Duodenal mucosa (tissue), 2 donors: ENCODE results near the gene CIAO2B.

Source experiments
- H3K27ac ChIP-seq: one replicate; pipeline ENCODE4 v1.7.0; 2013; ENCODE audit warnings: low read depth, low read length
- H3K27me3 ChIP-seq, 2 donors: one replicate each; pipeline ENCODE4 v1.7.0; 2013; ENCODE audit warnings: low read length in 2 of 2, control low read depth in 1 of 2; ENCODE audit not compliant: insufficient read depth in 2 of 2, control insufficient read depth in 1 of 2
- H3K36me3 ChIP-seq, 2 donors: one replicate each; pipeline ENCODE4 v1.7.0; 2013; ENCODE audit warnings: low read length in 2 of 2, control low read depth in 1 of 2; ENCODE audit not compliant: insufficient read depth in 2 of 2, control insufficient read depth in 1 of 2
- H3K4me1 ChIP-seq, 2 donors: one replicate each; pipeline ENCODE4 v1.7.0; 2013; ENCODE audit warnings: low read length in 2 of 2, control low read depth in 1 of 2; ENCODE audit not compliant: insufficient read depth in 2 of 2, control insufficient read depth in 1 of 2
- H3K4me3 ChIP-seq, 2 donors: one replicate each; pipeline ENCODE4 v1.7.0; 2013; ENCODE audit warnings: low read length in 2 of 2, low read depth in 1 of 2
- H3K9ac ChIP-seq, 2 donors: one replicate each; pipeline ENCODE4 v1.7.0; 2013; ENCODE audit warnings: low read length in 2 of 2, low read depth in 1 of 2
- H3K9me3 ChIP-seq, 2 donors: one replicate each; pipeline ENCODE4 v1.7.0; 2013; ENCODE audit warnings: low read length in 2 of 2, control low read depth in 1 of 2; ENCODE audit not compliant: control insufficient read depth in 1 of 2

CIAO2B gene

DNA sequence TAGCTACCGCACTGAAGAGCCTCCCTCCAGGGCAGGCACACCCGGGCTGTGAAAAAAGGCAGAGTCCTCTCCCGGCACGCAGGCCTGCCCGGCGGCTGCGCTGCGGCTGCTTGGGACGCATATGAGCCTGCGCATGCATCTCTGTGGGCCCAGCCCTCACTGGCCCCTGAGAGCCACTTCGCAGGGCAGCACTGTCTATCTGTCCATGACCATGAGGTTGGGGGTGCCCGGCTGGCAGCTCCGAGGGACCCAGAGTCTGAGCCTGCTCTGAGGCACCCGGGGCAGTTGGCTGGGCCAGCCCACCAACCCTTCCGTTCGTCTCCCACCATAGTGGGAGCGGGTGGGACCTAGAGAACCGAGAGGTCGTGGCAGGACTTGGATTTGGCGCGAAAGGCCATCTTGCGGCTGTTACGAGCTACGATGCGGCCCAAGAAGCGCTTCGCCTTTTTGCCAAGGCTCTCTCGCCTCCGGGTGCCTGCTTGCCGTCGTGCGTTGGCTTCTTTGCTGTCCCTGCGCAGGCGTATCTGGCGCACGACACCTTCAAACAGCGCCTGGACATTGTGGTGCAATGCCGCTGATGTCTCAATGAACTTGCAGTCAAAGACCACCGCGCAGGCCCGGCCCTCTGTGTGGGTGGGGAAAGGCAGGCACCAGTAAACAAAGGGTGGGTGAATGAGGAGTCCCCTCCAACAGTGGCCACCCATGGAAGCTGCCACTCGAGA lies 12.3 kb downstream of the CIAO2B start:
- no peak overlapping the region for H3K9ac ChIP-seq

GRCh38 chr16:66920924-66921680 lies 13.1 kb downstream of the CIAO2B start:
- no peak overlapping the region for H3K4me3 ChIP-seq
- H3K4me1 ChIP-seq, result peaks cover 18 to 40% of the 10 kb centered on the region in 2 donors
- no peaks in the 10 kb centered on the region for H3K9me3 ChIP-seq
- H3K27me3 ChIP-seq, result peaks cover 4 to 5% of the 10 kb centered on the region in 2 donors
- no peaks in the 10 kb centered on the region for H3K36me3 ChIP-seq
- H3K27ac ChIP-seq, result no peak overlapping the region
- no peak overlapping the region for H3K9ac ChIP-seq

More for the DNA sequence above, 12.3 kb downstream of the CIAO2B start:
- Histone ChIP-seq H3K27me3 (peaks cover 4 to 5% of the 10 kb centered on the region in 2 donors), H3K27ac (no peak overlapping the region), H3K4me1 (peaks cover 18 to 40% of the 10 kb centered on the region in 2 donors), H3K4me3 (no peak overlapping the region), H3K36me3 (no peaks in the 10 kb centered on the region), H3K9me3 (no peaks in the 10 kb centered on the region)

- H3K9ac ChIP-seq, result no peak overlapping the region
- H3K4me3 ChIP-seq, result no peak overlapping the region
- no peak overlapping the region for H3K27ac ChIP-seq
- H3K27me3 ChIP-seq, result peaks cover 4 to 5% of the 10 kb centered on the region in 2 donors
- no peaks in the 10 kb centered on the region for H3K36me3 ChIP-seq
- H3K9me3 ChIP-seq, result no peaks in the 10 kb centered on the region
- H3K4me1 ChIP-seq, result peaks cover 18 to 35% of the 10 kb centered on the region in 2 donors
These were observed 14.0 kb downstream of the CIAO2B start for GRCh38 chr16:66920299-66920590.

- Histone ChIP-seq H3K9me3 (no peaks in the 10 kb centered on the region), H3K4me1 (peaks cover 18 to 33% of the 10 kb centered on the region in 2 donors), H3K27ac (peak overlapping the region; percentile 23), H3K36me3 (no peaks in the 10 kb centered on the region), H3K4me3 (no peak overlapping the region), H3K9ac (no peak overlapping the region), H3K27me3 (peaks cover 4 to 5% of the 10 kb centered on the region in 2 donors)
These were observed 14.5 kb downstream of the CIAO2B start for GRCh38 chr16:66919569-66920298.

DNA sequence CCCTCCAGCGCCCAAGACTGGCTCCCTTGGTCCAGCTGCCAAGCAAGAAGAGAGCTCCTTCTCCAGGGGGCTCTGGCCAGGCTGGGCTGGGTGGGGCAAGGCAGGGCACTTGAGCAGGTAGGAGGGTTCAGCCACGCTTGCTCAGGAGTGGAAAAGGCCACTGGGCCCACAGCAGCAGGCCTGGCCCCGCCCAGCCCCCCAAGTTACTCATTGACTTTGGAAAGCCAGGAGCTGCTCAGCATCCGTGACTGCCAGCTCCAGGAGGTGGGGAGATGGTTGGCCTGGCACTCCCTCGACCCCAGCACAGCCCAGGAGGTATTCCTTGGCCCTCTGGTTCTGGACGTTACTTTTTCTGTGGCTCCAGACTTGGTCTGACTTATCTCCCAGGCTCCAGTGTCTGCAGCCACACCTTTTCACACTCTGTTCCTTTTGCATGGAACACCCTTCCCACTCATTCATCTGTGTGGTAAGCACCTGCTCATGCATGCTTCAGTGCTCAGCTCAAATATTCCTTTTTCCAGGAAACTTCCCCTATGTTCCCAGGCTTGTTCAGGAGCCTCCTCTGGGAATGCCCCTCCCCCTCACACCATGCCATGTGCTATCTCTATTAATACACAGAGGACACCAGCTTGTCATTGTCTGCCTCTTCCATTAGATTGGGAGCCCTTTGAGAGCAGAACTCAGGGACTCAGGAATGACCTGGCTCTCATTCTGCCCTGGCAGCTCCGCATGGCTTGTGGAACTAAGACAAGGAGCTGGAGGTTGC lies 15.2 kb downstream of the CIAO2B start, which contains the start of gene CDH16:
Gene CDH16, minus strand, starts transcription at position 83 of the 766 bp plus-strand sequence. CDS start 820 bp downstream, outside the sequence.
- no peak within 1 kb of the TSS for H3K9ac ChIP-seq
- H3K4me3 ChIP-seq, result no peak within 1 kb of the TSS
- no peaks in the 10 kb centered on the region for H3K9me3 ChIP-seq
- H3K27ac ChIP-seq, result peak within 1 kb of the TSS; percentile 23
- no peaks in the 10 kb centered on the region for H3K36me3 ChIP-seq
- H3K4me1 ChIP-seq, result peaks cover 18 to 28% of the 10 kb centered on the region in 2 donors
- H3K27me3 ChIP-seq, result peaks cover under 1 to 2% of the 10 kb centered on the region in 2 donors

DNA sequence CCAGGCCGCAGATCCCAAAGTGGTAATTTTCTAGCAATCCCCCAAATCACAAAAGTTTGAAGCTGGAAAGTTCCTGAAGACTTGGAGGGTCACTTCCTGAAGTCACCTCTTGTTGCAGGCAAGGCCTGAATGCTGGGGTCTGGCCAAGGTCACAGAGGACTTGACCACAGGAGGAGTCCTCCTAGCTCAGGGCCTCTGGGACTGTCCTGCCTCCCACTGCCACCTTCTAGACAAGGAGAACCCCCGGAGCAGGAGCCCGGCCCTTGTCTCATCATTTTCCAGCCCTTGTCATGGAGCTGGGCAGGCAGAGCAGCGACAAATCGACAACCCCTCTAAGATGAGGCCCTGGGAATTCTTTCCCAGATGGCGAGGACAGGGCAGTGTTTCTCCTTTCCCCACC lies 15.8 kb downstream of the CIAO2B start:
- Histone ChIP-seq H3K4me1 (peaks cover 18 to 23% of the 10 kb centered on the region in 2 donors), H3K36me3 (no peaks in the 10 kb centered on the region), H3K4me3 (no peak overlapping the region), H3K27ac (peak overlapping the region; percentile 15), H3K9me3 (no peaks in the 10 kb centered on the region), H3K9ac (no peak overlapping the region), H3K27me3 (no peaks in the 10 kb centered on the region)

DNA sequence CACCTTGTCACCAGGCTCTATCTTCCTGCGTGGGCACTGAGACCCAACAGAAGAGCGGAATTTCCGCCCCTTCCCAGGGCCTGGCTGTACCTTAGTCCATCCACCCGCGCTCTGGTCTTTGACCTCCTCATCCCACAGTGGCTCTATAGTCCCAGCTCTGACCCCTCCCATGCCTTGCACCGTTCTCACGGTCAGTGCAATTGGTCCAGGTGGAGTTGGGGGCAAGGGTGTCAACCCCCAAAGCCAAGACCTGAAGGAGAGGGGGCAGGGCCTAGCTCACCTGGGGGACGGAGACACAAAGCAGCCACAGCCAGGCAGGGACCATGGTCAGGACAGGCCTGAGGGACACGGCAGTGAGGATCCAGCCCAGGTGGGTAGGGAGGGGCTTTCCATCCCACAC lies 16.5 kb downstream of the CIAO2B start:
- Histone ChIP-seq H3K36me3 (no peaks in the 10 kb centered on the region), H3K27ac (no peak overlapping the region), H3K4me1 (peaks cover 18 to 23% of the 10 kb centered on the region in 2 donors), H3K27me3 (no peaks in the 10 kb centered on the region), H3K9ac (no peak overlapping the region), H3K4me3 (no peak overlapping the region), H3K9me3 (no peaks in the 10 kb centered on the region)

DNA sequence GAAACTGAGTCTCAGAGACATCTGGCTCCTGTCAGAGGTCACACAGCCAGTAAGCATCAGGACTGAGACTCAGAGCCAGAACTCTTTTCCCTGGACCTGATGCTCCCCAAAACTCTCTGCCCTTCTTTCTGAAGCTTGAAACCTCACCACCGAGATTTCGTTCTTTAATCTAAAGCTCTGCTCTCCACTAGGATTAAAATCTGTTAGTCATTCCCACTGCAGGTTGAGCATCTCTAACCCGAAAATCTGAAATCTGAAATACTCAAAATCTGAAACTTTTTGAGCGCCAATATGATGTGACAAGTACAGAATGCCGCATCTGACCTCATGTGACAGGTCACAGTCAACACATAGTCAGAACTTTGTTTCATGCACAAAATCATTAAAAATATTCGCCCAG lies 17.7 kb downstream of the CIAO2B start:
- Histone ChIP-seq H3K36me3 (no peaks in the 10 kb centered on the region), H3K27ac (no peak overlapping the region), H3K9me3 (no peaks in the 10 kb centered on the region), H3K4me1 (peaks cover 18 to 23% of the 10 kb centered on the region in 2 donors), H3K9ac (no peak overlapping the region), H3K4me3 (no peak overlapping the region), H3K27me3 (no peaks in the 10 kb centered on the region)

DNA sequence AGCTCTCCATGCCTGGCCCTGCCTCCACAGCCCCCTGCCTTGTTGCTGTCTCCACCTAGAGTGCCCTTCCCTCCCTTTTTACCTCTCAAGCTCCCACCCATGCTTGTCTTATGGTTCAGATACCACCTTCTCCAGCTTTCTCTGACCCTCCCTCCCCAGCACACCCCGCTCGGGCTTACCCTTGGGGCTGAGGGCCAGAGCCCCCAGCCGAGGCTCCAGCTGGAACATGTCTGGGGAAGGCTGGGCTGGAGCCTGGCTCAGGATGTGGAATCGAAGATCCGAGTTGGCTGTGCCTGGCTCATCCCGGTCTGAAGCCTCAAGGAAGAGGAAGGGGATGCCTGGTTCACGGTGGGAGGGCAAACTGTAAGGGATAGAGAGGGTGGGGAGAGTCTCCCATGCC lies 19.2 kb downstream of the CIAO2B start:
- H3K9ac ChIP-seq, result no peak overlapping the region
- H3K4me1 ChIP-seq, result peaks cover 17 to 22% of the 10 kb centered on the region in 2 donors
- no peak overlapping the region for H3K4me3 ChIP-seq
- H3K27me3 ChIP-seq, result no peaks in the 10 kb centered on the region
- H3K27ac ChIP-seq, result no peak overlapping the region
- no peaks in the 10 kb centered on the region for H3K36me3 ChIP-seq
- no peaks in the 10 kb centered on the region for H3K9me3 ChIP-seq
